Left ventricle myocardium inferior (tissue), 1 donor: Measurements from ENCODE around the gene TADA1. TPM values are rescaled to one million over a fixed set of nuclear protein-coding genes. Genes with fewer than 3 reads are reported as not detected.

ENCODE experiments used
- DNase-seq: peaks from one replicate; pipeline ENCODE4 v3.0.0-alpha.2; 2020
- H3K27ac ChIP-seq: fragments of 200-600 bp; replicated peaks from 2 replicates; pipeline ENCODE4 v1.8.0; 2021
- H3K27me3 ChIP-seq: fragments of 200-600 bp; 2 replicates; pipeline ENCODE4 v1.8.0; 2021; ENCODE audit warnings: low read depth
- H3K36me3 ChIP-seq: fragments of 200-600 bp; 2 replicates; pipeline ENCODE4 v1.8.0; 2021
- H3K4me1 ChIP-seq: fragments of 200-600 bp; 2 replicates; pipeline ENCODE4 v1.8.0; 2021
- H3K4me3 ChIP-seq: fragments of 200-600 bp; 2 replicates; pipeline ENCODE4 v1.8.0; 2021; ENCODE audit warnings: mild to moderate bottlenecking, moderate library complexity
- H3K9me3 ChIP-seq: fragments of 200-600 bp; replicated peaks from 2 replicates; pipeline ENCODE4 v1.8.0; 2021
- intact Hi-C: fragments of 100-400 bp; cut with micrococcal nuclease; formaldehyde crosslinking; loops from one replicate; pipeline ENCODE4 v1.11.0; 2022
- total RNA-seq: library from RNA; stranded (reverse); fragmentation: NEBNext Ultra II Directional; extraction: Animal tissue kit (Norgen Biotek cat#: 25700); gene quantifications from one replicate; pipeline ENCODE4 v1.2.1, GENCODE V29; 2021
- TF ChIP-seq, protein P1 (sequence below): fragments of 200-600 bp; IDR thresholded peaks from 2 replicates; pipeline ENCODE4 v1.8.0; 2021; ENCODE audit warnings: antibody characterized with exemption, mild to moderate bottlenecking, borderline replicate concordance
- donor health status: DM: no; HTN: yes; CAD: no; lungs with severe emphysema.

Gene TADA1
- total RNA-seq, 1 donor from 2014 or later: 10.2 TPM

DNA sequence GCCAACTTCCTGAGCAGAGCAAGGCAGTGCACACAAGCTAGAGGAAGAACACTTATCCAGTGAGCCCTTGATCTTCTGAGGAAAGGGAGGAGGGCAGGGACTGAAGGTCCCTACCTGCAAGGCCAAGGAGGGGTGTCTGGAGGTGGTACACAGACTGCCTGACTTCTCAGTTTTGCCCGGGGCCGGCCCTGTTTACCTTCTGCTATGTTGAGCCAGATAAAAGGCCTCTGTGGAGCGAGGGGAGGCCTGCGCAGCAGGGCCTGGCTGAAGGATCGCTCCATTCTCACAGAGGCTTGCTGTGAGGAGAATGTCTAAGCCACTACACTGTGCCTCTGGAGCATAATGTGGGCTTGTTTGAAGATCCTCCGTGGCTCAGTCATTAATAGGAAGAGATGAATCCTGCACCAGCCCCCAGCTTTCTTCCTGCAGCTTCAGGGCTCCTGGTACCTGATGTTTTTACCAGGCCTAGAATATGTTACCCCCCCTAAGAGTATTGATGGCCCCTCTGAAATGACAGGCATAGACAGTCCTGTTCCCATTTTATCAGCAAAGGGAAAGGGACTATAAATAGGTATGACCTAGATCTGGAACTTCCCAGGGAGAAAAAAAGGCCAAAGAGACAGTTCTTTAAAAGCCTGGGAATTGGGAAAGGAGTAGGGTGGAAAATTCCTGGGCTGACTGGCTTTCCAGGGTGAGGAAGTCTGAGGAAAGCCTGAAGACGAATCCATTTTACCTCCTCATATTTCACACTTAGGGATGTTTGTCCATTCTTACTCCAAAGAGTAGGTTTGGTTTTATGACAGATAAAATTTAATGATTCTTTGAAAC, 32.1 kb downstream of the TADA1 start:
- Histone ChIP-seq H3K27me3 (no peaks in the 10 kb centered on the region), H3K4me3 (peak overlapping the region; percentile 46), H3K4me1 (peaks cover 91% of the 10 kb centered on the region), H3K36me3 (peaks cover 69% of the 10 kb centered on the region), H3K9me3 (no peaks in the 10 kb centered on the region), H3K27ac (peak overlapping the region; percentile 96)
- DNase-seq: no peak
- intact Hi-C loops: no loop called here
- TF ChIP-seq, protein P1, sequence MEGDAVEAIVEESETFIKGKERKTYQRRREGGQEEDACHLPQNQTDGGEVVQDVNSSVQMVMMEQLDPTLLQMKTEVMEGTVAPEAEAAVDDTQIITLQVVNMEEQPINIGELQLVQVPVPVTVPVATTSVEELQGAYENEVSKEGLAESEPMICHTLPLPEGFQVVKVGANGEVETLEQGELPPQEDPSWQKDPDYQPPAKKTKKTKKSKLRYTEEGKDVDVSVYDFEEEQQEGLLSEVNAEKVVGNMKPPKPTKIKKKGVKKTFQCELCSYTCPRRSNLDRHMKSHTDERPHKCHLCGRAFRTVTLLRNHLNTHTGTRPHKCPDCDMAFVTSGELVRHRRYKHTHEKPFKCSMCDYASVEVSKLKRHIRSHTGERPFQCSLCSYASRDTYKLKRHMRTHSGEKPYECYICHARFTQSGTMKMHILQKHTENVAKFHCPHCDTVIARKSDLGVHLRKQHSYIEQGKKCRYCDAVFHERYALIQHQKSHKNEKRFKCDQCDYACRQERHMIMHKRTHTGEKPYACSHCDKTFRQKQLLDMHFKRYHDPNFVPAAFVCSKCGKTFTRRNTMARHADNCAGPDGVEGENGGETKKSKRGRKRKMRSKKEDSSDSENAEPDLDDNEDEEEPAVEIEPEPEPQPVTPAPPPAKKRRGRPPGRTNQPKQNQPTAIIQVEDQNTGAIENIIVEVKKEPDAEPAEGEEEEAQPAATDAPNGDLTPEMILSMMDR: no peak

DNA sequence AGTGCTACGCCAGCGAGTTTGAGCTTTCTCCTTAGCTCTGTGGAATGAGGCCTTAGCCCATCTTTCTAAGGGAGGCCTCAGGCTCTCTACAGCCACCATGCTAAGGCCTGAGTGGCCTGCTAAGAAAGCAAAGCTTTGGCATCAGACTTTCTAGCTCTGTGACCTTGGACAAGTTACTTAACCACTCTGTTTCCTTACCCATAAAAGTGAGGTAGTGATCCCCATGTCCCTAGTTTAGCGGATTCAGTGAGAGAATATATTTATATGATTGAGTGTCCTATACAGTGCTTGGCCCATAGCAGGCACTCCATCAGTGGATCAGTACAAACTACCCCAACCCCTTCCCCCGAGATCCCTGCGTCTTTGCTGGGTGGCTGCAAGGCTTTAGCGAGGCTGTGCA, 32.7 kb downstream of the TADA1 start:
- Histone ChIP-seq H3K4me1 (peaks cover 94% of the 10 kb centered on the region), H3K4me3 (peak overlapping the region; percentile 46)

DNA sequence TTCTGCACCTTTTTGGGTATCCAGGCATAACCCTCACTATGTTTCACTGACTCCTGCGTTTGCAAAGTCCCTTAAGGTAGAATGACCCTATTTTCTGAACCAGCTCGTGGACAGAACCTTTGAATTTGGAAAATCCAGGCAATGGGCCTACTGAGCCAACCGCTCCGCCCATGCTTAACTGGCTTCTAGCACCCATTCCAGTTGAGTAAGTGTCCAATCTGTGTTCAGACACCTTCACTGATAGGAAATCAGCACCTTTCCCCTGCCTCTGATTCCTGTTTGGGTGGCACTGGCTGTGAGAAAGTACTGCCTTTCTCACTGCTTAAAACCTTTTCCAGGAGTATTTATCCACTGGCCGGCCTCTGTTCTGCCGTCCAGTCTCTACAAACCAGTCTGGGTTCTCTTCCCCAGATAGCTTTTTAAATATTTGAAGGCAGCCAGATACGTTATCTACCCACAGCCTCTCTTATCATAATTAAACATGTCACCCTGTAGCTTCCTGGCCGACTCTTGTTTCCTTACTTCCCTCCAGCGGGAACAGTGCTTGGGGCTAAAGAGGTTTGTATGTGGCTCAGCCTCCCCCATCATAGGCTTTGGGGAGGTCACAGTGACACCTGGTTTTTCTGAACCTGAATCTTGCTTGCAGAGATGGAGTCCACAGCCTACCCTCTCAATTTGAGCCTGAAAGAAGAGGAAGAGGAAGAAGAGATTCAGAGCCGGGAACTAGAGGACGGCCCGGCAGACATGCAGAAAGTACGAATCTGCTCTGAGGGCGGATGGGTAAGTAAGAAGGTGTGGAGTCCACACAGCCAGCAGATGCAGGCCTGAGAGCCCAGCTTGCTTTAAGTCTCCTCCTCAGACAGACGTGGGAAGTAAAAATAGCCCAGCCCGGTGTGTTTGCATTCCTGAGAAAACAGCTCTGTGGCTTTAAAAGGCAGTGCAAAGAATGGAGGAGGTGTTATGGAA, 35.5 kb downstream of the TADA1 start:
- peaks cover 72% of the 10 kb centered on the region for H3K4me1 ChIP-seq
- H3K27ac ChIP-seq: peak overlapping the region; percentile 96
- no peaks in the 10 kb centered on the region for H3K27me3 ChIP-seq
- no peaks in the 10 kb centered on the region for H3K9me3 ChIP-seq
- intact Hi-C loops: no loop called here
- DNase-seq: no peak
- peaks cover 36% of the 10 kb centered on the region for H3K36me3 ChIP-seq
- peak overlapping the region; percentile 82 for H3K4me3 ChIP-seq
- TF ChIP-seq, protein P1: no peak

More for the DNA sequence above, 32.7 kb downstream of the TADA1 start:
- TF ChIP-seq, protein P1: no peak
- intact Hi-C loops: no loop called here
- Histone ChIP-seq H3K9me3 (no peaks in the 10 kb centered on the region), H3K36me3 (peaks cover 63% of the 10 kb centered on the region), H3K27me3 (no peaks in the 10 kb centered on the region), H3K27ac (peak overlapping the region; percentile 96)
- no peak for DNase-seq

DNA sequence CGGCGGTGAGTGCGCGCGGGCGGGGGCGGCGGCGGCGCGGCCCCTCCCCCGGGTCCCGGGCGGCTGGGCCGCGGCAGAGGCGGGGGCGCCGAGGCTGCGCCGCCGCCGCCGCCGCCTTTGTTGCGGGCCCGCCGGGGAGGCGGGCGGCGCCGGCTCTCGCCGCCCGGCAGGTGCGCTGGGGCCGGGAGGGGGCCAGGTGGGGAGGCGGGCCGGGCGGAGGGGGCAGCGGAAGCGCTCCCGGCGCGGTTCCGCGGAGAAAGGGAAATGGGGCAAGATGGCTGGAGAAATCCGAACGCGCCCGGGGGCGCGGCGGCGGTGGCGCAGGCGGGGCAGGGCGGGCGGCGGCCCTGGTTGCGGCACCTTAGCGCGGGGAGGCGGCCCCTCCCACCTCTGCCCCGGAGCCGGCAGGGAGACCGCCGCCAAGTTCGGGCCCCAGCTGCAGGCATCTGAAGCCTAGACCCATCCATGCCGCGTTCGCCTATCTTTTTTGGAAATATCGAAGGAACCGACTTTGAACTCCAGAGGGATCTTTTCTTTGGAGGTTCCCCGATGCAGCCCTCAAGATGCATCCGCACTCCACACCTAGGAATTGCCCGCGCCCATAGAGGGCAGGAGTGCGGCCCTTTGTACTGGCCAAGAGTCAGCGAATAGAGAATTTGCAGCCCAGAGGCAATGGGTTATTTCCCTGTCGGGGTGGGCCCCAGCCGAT, 36.3 kb downstream of the TADA1 start:
- H3K27ac ChIP-seq: peak overlapping the region; percentile 96
- peaks cover 63% of the 10 kb centered on the region for H3K4me1 ChIP-seq
- peak overlapping the region; percentile 82 for H3K4me3 ChIP-seq
- no peaks in the 10 kb centered on the region for H3K9me3 ChIP-seq
- H3K36me3 ChIP-seq: peaks cover 29% of the 10 kb centered on the region
- intact Hi-C loops: no loop called here
- no peaks in the 10 kb centered on the region for H3K27me3 ChIP-seq
- TF ChIP-seq, protein P1: peak; percentile 35
- peak; percentile 61 for DNase-seq
